Neuronal stem cell (in vitro differentiated cells): Measurements from ENCODE around the gene CSRNP2.

Experiments used
- DNase-seq: peaks from one replicate; pipeline ENCODE4 v3.0.0-alpha.2; 2013; ENCODE audit warnings: low spot score
- H2AFZ ChIP-seq: one replicate; pipeline ENCODE4 v1.6.1; 2013; ENCODE audit warnings: mild to moderate bottlenecking, low read length, inconsistent platforms
- H2AK5ac ChIP-seq: 2 replicates; pipeline ENCODE4 v1.6.1; 2013; ENCODE audit warnings: low read depth, mild to moderate bottlenecking, inconsistent platforms, low read length, moderate library complexity, mixed read lengths
- H2BK120ac ChIP-seq: 2 replicates; pipeline ENCODE4 v1.6.1; 2013; ENCODE audit warnings: low read depth, mild to moderate bottlenecking, inconsistent platforms, low read length, moderate library complexity, mixed read lengths
- H2BK12ac ChIP-seq: one replicate; pipeline ENCODE4 v1.6.1; 2013; ENCODE audit warnings: low read length, inconsistent platforms
- H2BK15ac ChIP-seq: 2 replicates; pipeline ENCODE4 v1.6.1; 2013; ENCODE audit warnings: mild to moderate bottlenecking, low read length, inconsistent platforms, mixed read lengths
- H2BK5ac ChIP-seq: one replicate; pipeline ENCODE4 v1.6.1; 2013; ENCODE audit warnings: inconsistent platforms, mild to moderate bottlenecking, low read length, moderate library complexity
- H3K14ac ChIP-seq: one replicate; pipeline ENCODE4 v1.6.1; 2013; ENCODE audit warnings: low read length, inconsistent platforms
- H3K18ac ChIP-seq: 2 replicates; pipeline ENCODE4 v1.6.1; 2013; ENCODE audit warnings: low read length, inconsistent platforms
- H3K23ac ChIP-seq: 2 replicates; pipeline ENCODE4 v1.6.1; 2013; ENCODE audit warnings: low read depth, mild to moderate bottlenecking, mixed read lengths, low read length, inconsistent platforms; ENCODE audit not compliant: poor library complexity
- H3K27ac ChIP-seq: replicated peaks from 3 replicates; pipeline ENCODE4 v1.5.1; 2013; ENCODE audit warnings: low read length, inconsistent platforms
- H3K27me3 ChIP-seq, 3 experiments: 2 replicates each; pipeline ENCODE4 v1.6.1; 2013; ENCODE audit warnings: low read length in 3 of 3, mild to moderate bottlenecking in 2 of 3, inconsistent platforms in 1 of 3, low read depth in 1 of 3, mixed read lengths in 1 of 3, moderate library complexity in 1 of 3; ENCODE audit not compliant: control insufficient read depth in 3 of 3, insufficient read depth in 3 of 3
- H3K36me3 ChIP-seq, 2 donors: replicated peaks in 1 of 2; 2 replicates each; pipeline ENCODE4 v1.6.1; 2013; ENCODE audit warnings: low read length in 2 of 2; ENCODE audit not compliant: control insufficient read depth in 2 of 2, insufficient read depth in 2 of 2
- H3K4ac ChIP-seq: 2 replicates; pipeline ENCODE4 v1.6.1; 2013; ENCODE audit warnings: inconsistent platforms, mild to moderate bottlenecking, low read length, moderate library complexity
- H3K4me1 ChIP-seq, 2 donors: 1 replicate in 1 of 2; 2 replicates in 1 of 2; pipeline ENCODE4 v1.6.1; 2013; ENCODE audit warnings: low read length in 2 of 2, low read depth in 1 of 2; ENCODE audit not compliant: control insufficient read depth in 2 of 2, insufficient read depth in 1 of 2
- H3K4me2 ChIP-seq: one replicate; pipeline ENCODE4 v1.6.1; 2013; ENCODE audit warnings: mild to moderate bottlenecking, low read length, inconsistent platforms; ENCODE audit not compliant: insufficient read depth, poor library complexity, severe bottlenecking
- H3K4me3 ChIP-seq, 2 donors: 2 replicates each; pipeline ENCODE4 v1.5.1; 2013; ENCODE audit warnings: low read length in 2 of 2, mild to moderate bottlenecking in 2 of 2, inconsistent platforms in 1 of 2, moderate library complexity in 1 of 2
- H3K79me1 ChIP-seq: one replicate; pipeline ENCODE4 v1.6.1; 2013; ENCODE audit warnings: low read depth, mild to moderate bottlenecking, inconsistent platforms, low read length, moderate library complexity
- H3K9ac ChIP-seq: one replicate; pipeline ENCODE4 v1.6.1; 2013; ENCODE audit warnings: mild to moderate bottlenecking, low read depth, low read length, inconsistent platforms; ENCODE audit not compliant: poor library complexity
- H3K9me3 ChIP-seq, 2 donors: replicated peaks in 1 of 2; 2 replicates each; pipeline versions ENCODE3 to v1.6.1; 2013; ENCODE audit warnings: low read length in 2 of 2, mild to moderate bottlenecking in 2 of 2, inconsistent platforms in 1 of 2, low read depth in 1 of 2, mixed read lengths in 1 of 2, moderate library complexity in 1 of 2; ENCODE audit not compliant: control insufficient read depth in 2 of 2, insufficient read depth in 1 of 2
- H4K8ac ChIP-seq: one replicate; pipeline ENCODE4 v1.6.1; 2013; ENCODE audit warnings: low read depth, mild to moderate bottlenecking, inconsistent platforms, low read length, moderate library complexity
- H4K91ac ChIP-seq: one replicate; pipeline ENCODE4 v1.6.1; 2013; ENCODE audit warnings: low read length, low read depth, mild to moderate bottlenecking, inconsistent platforms; ENCODE audit not compliant: poor library complexity
- WGBS, 2 donors: extraction: QIAGEN DNeasy Blood & Tissue Kit; methylation state at CpG; one replicate each; pipeline ENCODE4 v1.1.7; 2013; ENCODE audit warnings: missing lambda C conversion rate in 2 of 2, mixed read lengths in 1 of 2; ENCODE audit not compliant: insufficient read length in 2 of 2, insufficient replicate concordance in 1 of 2; ENCODE audit errors: extremely low coverage in 2 of 2; 5-methylcytosine and 5-hydroxymethylcytosine counted together

CSRNP2 gene

DNA sequence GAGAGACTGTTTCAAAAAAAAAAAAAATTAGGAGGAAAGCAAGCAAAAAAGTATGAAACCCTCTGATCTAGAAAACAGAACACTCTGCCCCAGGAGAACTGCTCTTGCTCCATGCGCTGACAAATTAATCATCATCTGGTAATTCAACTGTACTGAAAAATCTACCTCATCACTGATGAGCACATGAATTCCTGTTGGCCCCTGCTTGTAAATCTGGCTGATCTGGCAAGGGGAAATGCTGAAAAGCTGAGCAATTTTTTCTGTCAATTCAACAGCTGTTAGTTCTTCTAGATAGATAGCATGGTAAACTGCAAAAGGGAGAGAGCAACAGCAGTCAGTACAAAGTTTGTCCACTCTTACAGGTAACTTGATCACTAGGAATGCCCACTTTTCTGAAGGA, 15.2 kb upstream of the CSRNP2 start:
- H3K27me3 ChIP-seq, result no peaks in the 10 kb centered on the region
- H3K23ac ChIP-seq, result no peak overlapping the region
- H2BK5ac ChIP-seq, result no peak overlapping the region
- no peaks in the 10 kb centered on the region for H3K79me1 ChIP-seq
- no peak overlapping the region for H2BK12ac ChIP-seq
- no peak overlapping the region for H4K8ac ChIP-seq
- H3K9me3 ChIP-seq, result no peaks in the 10 kb centered on the region
- H2AFZ ChIP-seq, result no peak overlapping the region
- H2BK120ac ChIP-seq, result no peak overlapping the region
- no peak overlapping the region for H3K4me2 ChIP-seq
- no peak overlapping the region for H3K18ac ChIP-seq
- no CpG with 5 or more reads among the region's 1 CpG for WGBS, 2 donors
- H3K27ac ChIP-seq, result no peak overlapping the region
- no peak overlapping the region for H4K91ac ChIP-seq
- H2AK5ac ChIP-seq, result no peak overlapping the region
- H3K4ac ChIP-seq, result no peak overlapping the region
- no peak overlapping the region for H3K9ac ChIP-seq
- no peak overlapping the region for H3K14ac ChIP-seq
- H2BK15ac ChIP-seq, result no peak overlapping the region
- peaks cover 19 to 95% of the 10 kb centered on the region in 2 donors for H3K36me3 ChIP-seq
- DNase-seq, result no peak
- no peak overlapping the region for H3K4me3 ChIP-seq
- no peaks in the 10 kb centered on the region for H3K4me1 ChIP-seq

DNA sequence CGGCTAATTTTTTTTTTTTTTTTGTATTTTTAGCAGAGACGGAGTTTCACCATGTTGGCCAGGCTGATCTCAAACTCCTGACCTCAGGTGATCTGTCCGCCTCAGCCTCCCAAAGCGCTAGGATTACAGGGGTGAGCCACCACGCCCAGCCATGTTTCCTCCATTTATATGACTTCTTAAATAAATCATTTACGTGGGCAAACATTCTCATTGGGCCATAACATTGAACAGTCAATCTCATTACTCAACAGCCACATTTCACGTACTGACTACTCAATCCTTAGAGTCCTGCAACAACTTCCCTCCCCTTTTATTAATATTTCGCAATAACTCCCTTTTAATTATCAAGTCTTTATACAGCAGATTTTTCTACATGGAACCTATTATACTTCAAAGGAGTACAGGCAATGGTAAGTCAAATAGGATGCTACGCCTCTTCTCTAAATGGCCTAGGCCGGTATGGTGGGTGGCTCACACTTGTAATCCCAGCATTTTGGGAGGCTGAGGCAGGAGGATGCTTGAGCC, 7.4 kb upstream of the CSRNP2 start:
- Histone ChIP-seq H3K4me2 (no peak overlapping the region), H3K9ac (no peak overlapping the region), H3K36me3 (peaks cover 10 to 42% of the 10 kb centered on the region in 2 donors), H3K27me3 (no peaks in the 10 kb centered on the region), H3K9me3 (no peaks in the 10 kb centered on the region), H3K27ac (no peak overlapping the region), H3K79me1 (no peaks in the 10 kb centered on the region), H2AK5ac (no peak overlapping the region), H4K8ac (no peak overlapping the region), H3K23ac (no peak overlapping the region), H2BK5ac (no peak overlapping the region), H3K14ac (no peak overlapping the region), H3K4me1 (peaks cover 0 to 1% of the 10 kb centered on the region in 2 donors), H3K4ac (no peak overlapping the region), H2AFZ (no peak overlapping the region), H2BK15ac (no peak overlapping the region), H3K18ac (no peak overlapping the region), H3K4me3 (no peak overlapping the region), H2BK120ac (no peak overlapping the region), H2BK12ac (no peak overlapping the region), H4K91ac (no peak overlapping the region)
- WGBS, 2 donors, result 100% methylated on average over 1 to 2 of the region's 10 CpGs
- no peak for DNase-seq

DNA sequence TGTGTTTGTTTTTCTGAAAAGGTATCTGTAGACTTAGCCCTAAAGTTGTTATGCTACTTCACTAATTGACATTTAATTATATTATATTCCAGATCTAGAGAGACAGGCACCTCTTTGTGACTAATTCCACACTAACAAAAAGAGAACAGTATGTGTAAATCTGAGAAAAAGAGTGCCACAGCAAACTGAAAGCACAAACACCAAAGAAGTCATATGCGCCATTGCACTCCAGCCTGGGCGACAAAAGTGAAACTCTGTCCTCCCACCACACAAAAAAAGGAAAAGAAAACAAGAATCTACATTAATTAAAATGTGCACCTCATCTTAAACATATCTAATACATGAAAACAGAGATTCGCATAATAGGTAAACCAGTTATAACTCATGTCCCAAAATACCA, 4.4 kb upstream of the CSRNP2 start:
- DNase-seq, result no peak
- WGBS, 2 donors, result no CpG with 5 or more reads among the region's 3 CpGs

DNA sequence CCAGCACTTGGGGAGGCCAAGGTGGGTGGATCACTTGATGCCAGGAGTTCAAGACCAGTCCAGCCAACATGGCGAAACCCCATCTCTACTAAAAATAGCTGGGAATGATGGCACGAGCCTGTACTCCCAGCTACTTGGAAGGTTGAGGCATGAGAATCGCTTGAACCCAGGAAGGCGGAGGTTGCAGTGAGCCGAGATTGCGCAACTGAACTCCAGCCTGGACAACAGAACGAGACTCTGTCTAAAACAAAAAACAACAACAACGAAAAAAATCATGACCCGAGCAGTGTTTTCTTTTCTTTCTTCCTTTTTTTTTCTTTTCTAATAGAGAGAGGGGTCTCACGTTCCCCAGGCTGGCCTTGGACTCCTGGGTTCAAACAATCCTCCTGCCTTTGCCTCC, 3.5 kb upstream of the CSRNP2 start:
- peaks cover 0 to 18% of the 10 kb centered on the region in 2 donors for H3K36me3 ChIP-seq

More for the DNA sequence above, 4.4 kb upstream of the CSRNP2 start:
- no peak overlapping the region for H4K91ac ChIP-seq
- no peak overlapping the region for H4K8ac ChIP-seq
- no peaks in the 10 kb centered on the region for H3K9me3 ChIP-seq
- H3K4me1 ChIP-seq, result peaks cover 0 to 1% of the 10 kb centered on the region in 2 donors
- no peak overlapping the region for H3K27ac ChIP-seq
- H2AFZ ChIP-seq, result no peak overlapping the region
- no peaks in the 10 kb centered on the region for H3K27me3 ChIP-seq
- no peak overlapping the region for H2BK12ac ChIP-seq
- H3K18ac ChIP-seq, result no peak overlapping the region
- H2BK5ac ChIP-seq, result no peak overlapping the region
- no peak overlapping the region for H3K23ac ChIP-seq
- H2BK120ac ChIP-seq, result no peak overlapping the region
- H3K36me3 ChIP-seq, result peaks cover 0 to 18% of the 10 kb centered on the region in 2 donors
- no peak overlapping the region for H3K14ac ChIP-seq
- no peak overlapping the region for H2BK15ac ChIP-seq
- no peak overlapping the region for H3K4me2 ChIP-seq
- no peak overlapping the region for H3K4me3 ChIP-seq
- H3K4ac ChIP-seq, result no peak overlapping the region
- no peak overlapping the region for H3K9ac ChIP-seq
- no peak overlapping the region for H2AK5ac ChIP-seq
- H3K79me1 ChIP-seq, result peaks cover 3% of the 10 kb centered on the region

More for the DNA sequence above, 3.5 kb upstream of the CSRNP2 start:
- H3K4me1 ChIP-seq, result peaks cover 0 to 1% of the 10 kb centered on the region in 2 donors
- no peak overlapping the region for H3K27ac ChIP-seq
- H2BK12ac ChIP-seq, result no peak overlapping the region
- H2BK120ac ChIP-seq, result no peak overlapping the region
- no peak overlapping the region for H3K18ac ChIP-seq
- no peak overlapping the region for H2BK5ac ChIP-seq
- H4K91ac ChIP-seq, result no peak overlapping the region
- H3K27me3 ChIP-seq, result no peaks in the 10 kb centered on the region
- no peak overlapping the region for H3K9ac ChIP-seq
- no peaks in the 10 kb centered on the region for H3K9me3 ChIP-seq
- H3K4ac ChIP-seq, result no peak overlapping the region
- no peak overlapping the region for H4K8ac ChIP-seq
- no peak overlapping the region for H2BK15ac ChIP-seq
- H3K4me3 ChIP-seq, result no peak overlapping the region
- H2AFZ ChIP-seq, result no peak overlapping the region
- no peak overlapping the region for H3K14ac ChIP-seq
- DNase-seq, result no peak
- H3K4me2 ChIP-seq, result no peak overlapping the region
- no peak overlapping the region for H3K23ac ChIP-seq
- no CpG with 5 or more reads among the region's 10 CpGs for WGBS, 2 donors
- H2AK5ac ChIP-seq, result no peak overlapping the region
- H3K79me1 ChIP-seq, result peaks cover 3% of the 10 kb centered on the region
